ENCODE measurements around the gene KSR2. TPM values are rescaled to one million over a fixed set of nuclear protein-coding genes. Genes with fewer than 3 reads are reported as not detected.

Gene KSR2
- total and polyA plus RNA-seq, 4 experiments from 2014 or later = 0.03 to 0.09 (median 0.06) TPM; not detected in 1

DNA sequence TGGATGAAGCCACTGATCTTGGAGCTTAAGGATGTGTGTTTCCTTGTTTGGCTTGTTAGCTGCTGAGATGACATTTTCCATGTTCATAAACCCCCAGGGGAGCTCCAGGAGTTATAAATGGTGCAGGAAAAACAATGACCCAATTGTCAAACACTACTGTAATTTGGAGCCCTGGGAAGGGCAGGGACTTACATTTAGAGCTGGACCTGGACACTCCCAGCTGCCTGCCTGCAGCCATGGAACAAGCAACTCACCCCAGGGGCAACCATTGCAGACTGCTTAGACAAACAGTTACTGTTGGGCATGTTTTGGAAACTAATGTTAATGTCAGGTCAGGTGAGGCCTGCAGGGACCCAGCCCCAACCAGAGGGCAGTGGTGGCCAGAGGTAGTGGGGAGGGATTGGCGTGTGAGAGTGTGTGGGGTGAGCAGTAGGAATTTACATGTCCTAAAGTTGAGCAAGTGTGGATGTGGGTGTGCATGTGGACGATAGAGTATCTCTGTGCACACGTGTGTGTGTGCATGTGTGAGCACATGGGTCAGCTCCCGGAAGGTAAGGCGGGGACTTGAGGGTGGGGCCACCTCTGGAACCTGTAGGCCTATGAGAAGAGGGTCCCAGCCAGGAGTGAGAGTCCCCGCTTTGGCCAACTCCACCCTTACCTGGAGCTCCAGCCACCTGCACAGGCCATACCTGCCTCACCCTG, 521.0 kb downstream of the KSR2 start:
- intact Hi-C loops (cut with micrococcal nuclease) = no loop called here
- no peaks in the 10 kb centered on the region for H3K36me3 ChIP-seq (ENCODE audit: insufficient read depth, low read length)
- DNase-seq = no peak
- no peaks in the 10 kb centered on the region for H3K27me3 ChIP-seq (ENCODE audit: insufficient read depth, low read length)
- no peak overlapping the region for H3K4me3 ChIP-seq (ENCODE audit: low read length in 2 of 2)
- no peaks in the 10 kb centered on the region for H3K27me3 Mint-ChIP-seq
- ChIA-PET POLR2A (ENCODE audit: partially characterized antibody) (no interaction called here), CTCF (ENCODE audit: partially characterized antibody) (no interaction called here)
- H3K36me3 Mint-ChIP-seq = no peaks in the 10 kb centered on the region
- H3K4me1 ChIP-seq (ENCODE audit: insufficient read depth, low read length) = no peaks in the 10 kb centered on the region
- no peak overlapping the region for H3K27ac ChIP-seq (ENCODE audit: low read depth, low read length)
- peaks cover 0 to 7% (median 1%) of the 10 kb centered on the region in 8 donors for H3K9me3 Mint-ChIP-seq
- H3K4me1 Mint-ChIP-seq = no peaks in the 10 kb centered on the region
- no peaks in the 10 kb centered on the region for H3K9me3 ChIP-seq (ENCODE audit: control insufficient read depth in 1 of 2, low read length in 2 of 2)
- H3K27ac Mint-ChIP-seq = no peak overlapping the region
- H3K4me3 Mint-ChIP-seq = no peak overlapping the region

DNA sequence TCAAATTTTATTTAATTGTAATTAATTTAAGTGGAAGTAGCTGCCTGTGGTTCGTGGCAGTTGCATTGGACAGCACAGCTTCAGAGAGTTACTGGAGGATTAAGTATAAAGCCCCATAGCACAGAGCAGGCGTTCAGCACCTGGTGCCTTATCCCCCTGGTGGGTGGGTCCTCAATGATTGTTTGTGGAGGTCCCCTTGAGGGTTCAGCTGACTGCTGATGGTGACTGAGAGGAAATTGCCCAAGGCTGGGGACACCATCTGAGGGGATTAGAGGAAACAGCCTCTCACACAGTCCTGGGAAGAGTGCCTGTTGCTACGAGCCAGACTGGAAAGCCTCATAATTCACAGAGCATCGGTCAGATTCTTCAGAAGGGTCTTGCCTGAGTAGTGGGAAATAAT, 524.0 kb downstream of the KSR2 start:
- Mint-ChIP-seq H3K36me3 (no peaks in the 10 kb centered on the region), H3K4me3 (no peak overlapping the region), H3K27ac (no peak overlapping the region), H3K4me1 (no peaks in the 10 kb centered on the region), H3K9me3 (peaks cover 0 to 6% (median 0%) of the 10 kb centered on the region in 8 donors), H3K27me3 (no peaks in the 10 kb centered on the region)
- ChIA-PET POLR2A (ENCODE audit: partially characterized antibody) (no interaction called here), CTCF (ENCODE audit: partially characterized antibody) (no interaction called here)
- H3K27ac ChIP-seq (ENCODE audit: low read depth, low read length) = no peak overlapping the region
- no peaks in the 10 kb centered on the region for H3K27me3 ChIP-seq (ENCODE audit: insufficient read depth, low read length)
- no peaks in the 10 kb centered on the region for H3K4me1 ChIP-seq (ENCODE audit: insufficient read depth, low read length)
- H3K4me3 ChIP-seq (ENCODE audit: low read length in 2 of 2) = no peak overlapping the region
- intact Hi-C loops (cut with micrococcal nuclease) = no loop called here
- no peaks in the 10 kb centered on the region for H3K36me3 ChIP-seq (ENCODE audit: insufficient read depth, low read length)
- no peaks in the 10 kb centered on the region for H3K9me3 ChIP-seq (ENCODE audit: control insufficient read depth in 1 of 2, low read length in 2 of 2)
- no peak for DNase-seq

DNA sequence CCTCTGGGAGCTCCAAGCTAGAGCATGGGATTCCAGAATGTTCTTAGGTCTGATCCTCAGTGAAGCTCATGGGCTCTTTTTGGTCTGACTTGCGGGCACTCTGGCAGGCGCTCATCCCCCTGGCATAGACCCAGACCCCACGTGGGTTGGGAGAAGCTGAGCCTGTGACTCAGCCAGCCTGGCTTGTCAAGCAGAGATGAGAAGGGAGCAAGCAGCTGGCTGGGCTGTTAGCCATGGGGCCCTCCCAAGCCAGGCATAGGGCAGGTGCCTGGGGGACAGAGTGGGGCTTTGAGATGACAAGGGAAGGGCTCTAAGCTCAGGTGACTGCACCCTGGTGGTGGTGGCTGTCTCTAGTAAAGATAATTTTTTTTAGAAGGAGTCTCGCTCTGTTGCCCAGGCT, 527.0 kb downstream of the KSR2 start:
- Histone ChIP-seq H3K9me3 (ENCODE audit: control insufficient read depth in 1 of 2, low read length in 2 of 2) (no peaks in the 10 kb centered on the region), H3K4me1 (ENCODE audit: insufficient read depth, low read length) (no peaks in the 10 kb centered on the region), H3K27ac (ENCODE audit: low read depth, low read length) (no peak overlapping the region), H3K36me3 (ENCODE audit: insufficient read depth, low read length) (no peaks in the 10 kb centered on the region), H3K27me3 (ENCODE audit: insufficient read depth, low read length) (no peaks in the 10 kb centered on the region), H3K4me3 (ENCODE audit: low read length in 2 of 2) (no peak overlapping the region)
- Mint-ChIP-seq H3K4me3 (no peak overlapping the region), H3K4me1 (no peaks in the 10 kb centered on the region), H3K27me3 (no peaks in the 10 kb centered on the region), H3K9me3 (peaks cover 0 to 2% (median 0%) of the 10 kb centered on the region in 8 donors), H3K36me3 (no peaks in the 10 kb centered on the region), H3K27ac (no peak overlapping the region)
- ChIA-PET CTCF (ENCODE audit: partially characterized antibody) (no interaction called here), POLR2A (ENCODE audit: partially characterized antibody) (no interaction called here)
- DNase-seq = no peak
- intact Hi-C loops (cut with micrococcal nuclease) = no loop called here

GRCh38 chr12:117440384-117440783, 528.4 kb downstream of the KSR2 start:
- H3K27me3 Mint-ChIP-seq = no peaks in the 10 kb centered on the region
- no peaks in the 10 kb centered on the region for H3K27me3 ChIP-seq (ENCODE audit: insufficient read depth, low read length)
- no peaks in the 10 kb centered on the region for H3K4me1 ChIP-seq (ENCODE audit: insufficient read depth, low read length)
- peaks cover 0 to 3% (median 0%) of the 10 kb centered on the region in 8 donors for H3K9me3 Mint-ChIP-seq
- H3K36me3 Mint-ChIP-seq = no peaks in the 10 kb centered on the region
- no peak overlapping the region for H3K4me3 Mint-ChIP-seq
- H3K9me3 ChIP-seq (ENCODE audit: control insufficient read depth in 1 of 2, low read length in 2 of 2) = no peaks in the 10 kb centered on the region
- no peak overlapping the region for H3K27ac ChIP-seq (ENCODE audit: low read depth, low read length)
- intact Hi-C loops (cut with micrococcal nuclease) = no loop called here
- H3K27ac Mint-ChIP-seq = no peak overlapping the region
- no peaks in the 10 kb centered on the region for H3K4me1 Mint-ChIP-seq
- DNase-seq = no peak
- CTCF ChIA-PET (ENCODE audit: partially characterized antibody) = no interaction called here
- no peaks in the 10 kb centered on the region for H3K36me3 ChIP-seq (ENCODE audit: insufficient read depth, low read length)
- no peak overlapping the region for H3K4me3 ChIP-seq (ENCODE audit: low read length in 2 of 2)
- POLR2A ChIA-PET (ENCODE audit: partially characterized antibody) = no interaction called here

GRCh38 chr12:117439531-117440001, 529.2 kb downstream of the KSR2 start:
- no peaks in the 10 kb centered on the region for H3K4me1 ChIP-seq (ENCODE audit: insufficient read depth, low read length)
- POLR2A ChIA-PET (ENCODE audit: partially characterized antibody) = no interaction called here
- no peaks in the 10 kb centered on the region for H3K36me3 ChIP-seq (ENCODE audit: insufficient read depth, low read length)
- CTCF ChIA-PET (ENCODE audit: partially characterized antibody) = no interaction called here
- Mint-ChIP-seq H3K4me1 (no peaks in the 10 kb centered on the region), H3K27me3 (no peaks in the 10 kb centered on the region), H3K36me3 (no peaks in the 10 kb centered on the region), H3K9me3 (peaks cover 0 to 4% (median 0%) of the 10 kb centered on the region in 8 donors), H3K4me3 (no peak overlapping the region), H3K27ac (no peak overlapping the region)
- H3K4me3 ChIP-seq (ENCODE audit: low read length in 2 of 2) = no peak overlapping the region
- no peak overlapping the region for H3K27ac ChIP-seq (ENCODE audit: low read depth, low read length)
- no peaks in the 10 kb centered on the region for H3K9me3 ChIP-seq (ENCODE audit: control insufficient read depth in 1 of 2, low read length in 2 of 2)
- intact Hi-C loops (cut with micrococcal nuclease) = no loop called here
- H3K27me3 ChIP-seq (ENCODE audit: insufficient read depth, low read length) = no peaks in the 10 kb centered on the region
- DNase-seq = no peak

DNA sequence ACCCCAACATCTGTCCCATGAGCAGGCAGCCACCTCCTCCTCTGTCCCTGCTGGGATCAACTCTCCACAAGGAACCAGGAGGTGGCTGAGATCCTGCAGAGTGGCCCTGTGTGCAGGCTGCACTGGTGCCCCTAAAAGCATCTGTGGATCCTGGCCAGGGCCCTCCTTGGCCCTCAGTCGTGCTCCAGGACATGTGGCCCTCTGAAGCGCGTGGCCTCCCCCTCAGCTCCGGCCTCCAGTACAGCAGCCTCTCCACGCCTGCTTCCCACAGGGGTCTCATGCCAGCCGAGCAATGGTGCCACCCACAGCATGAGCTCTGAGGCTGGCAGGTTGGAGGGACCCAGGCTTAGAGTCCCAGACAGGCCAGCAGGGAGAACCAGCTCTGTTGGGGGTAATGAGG, 530.0 kb downstream of the KSR2 start:
- Mint-ChIP-seq H3K9me3 (peaks cover 0 to 2% (median 0%) of the 10 kb centered on the region in 8 donors), H3K36me3 (no peaks in the 10 kb centered on the region), H3K27me3 (no peaks in the 10 kb centered on the region), H3K27ac (no peak overlapping the region), H3K4me1 (no peaks in the 10 kb centered on the region), H3K4me3 (no peak overlapping the region)
- Histone ChIP-seq H3K36me3 (ENCODE audit: insufficient read depth, low read length) (no peaks in the 10 kb centered on the region), H3K9me3 (ENCODE audit: control insufficient read depth in 1 of 2, low read length in 2 of 2) (no peaks in the 10 kb centered on the region), H3K4me3 (ENCODE audit: low read length in 2 of 2) (no peak overlapping the region), H3K27me3 (ENCODE audit: insufficient read depth, low read length) (no peaks in the 10 kb centered on the region), H3K4me1 (ENCODE audit: insufficient read depth, low read length) (no peaks in the 10 kb centered on the region), H3K27ac (ENCODE audit: low read depth, low read length) (no peak overlapping the region)
- no peak for DNase-seq
- intact Hi-C loops (cut with micrococcal nuclease) = no loop called here
- ChIA-PET POLR2A (ENCODE audit: partially characterized antibody) (no interaction called here), CTCF (ENCODE audit: partially characterized antibody) (no interaction called here)

- H3K4me1 ChIP-seq (ENCODE audit: insufficient read depth, low read length) = no peaks in the 10 kb centered on the region
- peaks cover 0 to 2% (median 0%) of the 10 kb centered on the region in 8 donors for H3K9me3 Mint-ChIP-seq
Measured at GRCh38 chr12:117437516-117438255, 531.1 kb downstream of the KSR2 start.

More at GRCh38 chr12:117437516-117438255, 531.1 kb downstream of the KSR2 start:
- Mint-ChIP-seq H3K4me1 (no peaks in the 10 kb centered on the region), H3K27ac (no peak overlapping the region), H3K36me3 (no peaks in the 10 kb centered on the region), H3K4me3 (no peak overlapping the region), H3K27me3 (no peaks in the 10 kb centered on the region)
- Histone ChIP-seq H3K27me3 (ENCODE audit: insufficient read depth, low read length) (no peaks in the 10 kb centered on the region), H3K9me3 (ENCODE audit: control insufficient read depth in 1 of 2, low read length in 2 of 2) (no peaks in the 10 kb centered on the region), H3K4me3 (ENCODE audit: low read length in 2 of 2) (no peak overlapping the region), H3K36me3 (ENCODE audit: insufficient read depth, low read length) (no peaks in the 10 kb centered on the region), H3K27ac (ENCODE audit: low read depth, low read length) (no peak overlapping the region)
- no peak for DNase-seq
- intact Hi-C loops (cut with micrococcal nuclease) = no loop called here
- ChIA-PET CTCF (ENCODE audit: partially characterized antibody) (no interaction called here), POLR2A (ENCODE audit: partially characterized antibody) (no interaction called here)

Measured in CD4-positive, alpha-beta memory T cell (primary cell).